MCF 10A (cell line): ENCODE measurements around the gene DOCK8. TPM values are rescaled to one million over a fixed set of nuclear protein-coding genes. Genes with fewer than 3 reads are reported as not detected.

Experiments used
- BruUV-seq: library from RNA; stranded (reverse); fragments of 400-500 nt; replicated peaks from 2 replicates; lab custom pipeline; 2021; lab: Mats Ljungman, UMichigan
- CTCF ChIA-PET: fragments of 300-600 bp; sonication (Branson Sonifier 250); formaldehyde crosslinking; extraction: SDS; loops from one replicate; lab custom pipeline; 2021; ENCODE audit warnings: antibody characterized with exemption, inconsistent platforms; lab: Yijun Ruan, JAX
- POLR2A ChIA-PET: fragments of 300-600, 350-650 bp; sonication (Branson Sonifier 250); formaldehyde crosslinking; extraction: SDS; loops from one replicate; lab custom pipeline; 2020; ENCODE audit warnings: antibody characterized with exemption, inconsistent platforms; lab: Yijun Ruan, JAX
- DNase-seq: peaks from one replicate; pipeline ENCODE4 v3.0.0-alpha.2; 2018; ENCODE audit not compliant: unreplicated experiment
- H3K27ac Mint-ChIP-seq: one replicate; pipeline ENCODE4 v1.8.0; 2022; ENCODE audit warnings: mild to moderate bottlenecking, low read depth, mixed read lengths; ENCODE audit not compliant: unreplicated experiment
- H3K27me3 Mint-ChIP-seq: one replicate; pipeline ENCODE4 v1.8.0; 2022; ENCODE audit warnings: mixed read lengths; ENCODE audit not compliant: insufficient read depth, unreplicated experiment
- H3K36me3 Mint-ChIP-seq: one replicate; pipeline ENCODE4 v1.8.0; 2022; ENCODE audit warnings: mild to moderate bottlenecking, moderate library complexity, mixed read lengths; ENCODE audit not compliant: insufficient read depth, unreplicated experiment
- H3K4me1 Mint-ChIP-seq: one replicate; pipeline ENCODE4 v1.8.0; 2022; ENCODE audit warnings: mixed read lengths; ENCODE audit not compliant: insufficient read depth, unreplicated experiment
- H3K4me3 Mint-ChIP-seq: one replicate; pipeline ENCODE4 v1.8.0; 2022; ENCODE audit warnings: mild to moderate bottlenecking, moderate library complexity, mixed read lengths; ENCODE audit not compliant: unreplicated experiment
- H3K9me3 Mint-ChIP-seq: one replicate; pipeline ENCODE4 v1.8.0; 2022; ENCODE audit warnings: mixed read lengths; ENCODE audit not compliant: unreplicated experiment
- intact Hi-C: fragments of 100-400 bp; cut with micrococcal nuclease; formaldehyde crosslinking; loops from 2 replicates; pipeline ENCODE4 v1.14.1; 2022
- total RNA-seq: library from RNA; stranded (reverse); gene quantifications from 2 replicates; pipeline ENCODE4 v1.2.3, GENCODE V29; 2022
- TF ChIP-seq, protein P1 (sequence below): fragments of 200-600 bp; IDR thresholded peaks from one replicate; pipeline ENCODE4 v1.8.0; 2022; ENCODE audit warnings: antibody characterized with exemption, mild to moderate bottlenecking; ENCODE audit not compliant: unreplicated experiment

DOCK8 gene
- total RNA-seq, 1 experiment from 2014 or later = 5.2 TPM

- Mint-ChIP-seq H3K4me3 (no peak overlapping the region), H3K9me3 (no peaks in the 10 kb centered on the region), H3K27ac (no peak overlapping the region), H3K36me3 (no peaks in the 10 kb centered on the region), H3K4me1 (no peaks in the 10 kb centered on the region), H3K27me3 (peaks cover 15% of the 10 kb centered on the region)
- intact Hi-C loops = no loop called here
- ChIA-PET POLR2A (no interaction called here), CTCF (interaction anchor here (0.6 to 1.0 kb wide), 2 partner anchors 12 to 25 kb away, joined by 3 read pairs; no protein-coding TSS in a partner anchor)
- TF ChIP-seq, protein P1, sequence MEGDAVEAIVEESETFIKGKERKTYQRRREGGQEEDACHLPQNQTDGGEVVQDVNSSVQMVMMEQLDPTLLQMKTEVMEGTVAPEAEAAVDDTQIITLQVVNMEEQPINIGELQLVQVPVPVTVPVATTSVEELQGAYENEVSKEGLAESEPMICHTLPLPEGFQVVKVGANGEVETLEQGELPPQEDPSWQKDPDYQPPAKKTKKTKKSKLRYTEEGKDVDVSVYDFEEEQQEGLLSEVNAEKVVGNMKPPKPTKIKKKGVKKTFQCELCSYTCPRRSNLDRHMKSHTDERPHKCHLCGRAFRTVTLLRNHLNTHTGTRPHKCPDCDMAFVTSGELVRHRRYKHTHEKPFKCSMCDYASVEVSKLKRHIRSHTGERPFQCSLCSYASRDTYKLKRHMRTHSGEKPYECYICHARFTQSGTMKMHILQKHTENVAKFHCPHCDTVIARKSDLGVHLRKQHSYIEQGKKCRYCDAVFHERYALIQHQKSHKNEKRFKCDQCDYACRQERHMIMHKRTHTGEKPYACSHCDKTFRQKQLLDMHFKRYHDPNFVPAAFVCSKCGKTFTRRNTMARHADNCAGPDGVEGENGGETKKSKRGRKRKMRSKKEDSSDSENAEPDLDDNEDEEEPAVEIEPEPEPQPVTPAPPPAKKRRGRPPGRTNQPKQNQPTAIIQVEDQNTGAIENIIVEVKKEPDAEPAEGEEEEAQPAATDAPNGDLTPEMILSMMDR = no peak
- no peak for DNase-seq
- no TSS peak for BruUV-seq
Measured at GRCh38 chr9:374736-375135, 160.1 kb downstream of the DOCK8 start.

- H3K9me3 Mint-ChIP-seq = no peaks in the 10 kb centered on the region
- peaks cover 15% of the 10 kb centered on the region for H3K27me3 Mint-ChIP-seq
- DNase-seq = no peak
- intact Hi-C loops = no loop called here
- H3K4me1 Mint-ChIP-seq = no peaks in the 10 kb centered on the region
- ChIA-PET POLR2A (interaction anchor here (1.3 to 1.4 kb wide), 2 partner anchors 8 to 128 kb away, joined by 3 to 4 read pairs; partner anchors contain the start of gene KANK1), CTCF (interaction anchor here (1.1 kb wide), 1 partner anchor 19 kb away, joined by 4 read pairs; no protein-coding TSS in a partner anchor)
- H3K4me3 Mint-ChIP-seq = no peak overlapping the region
- no peak overlapping the region for H3K27ac Mint-ChIP-seq
- TF ChIP-seq, protein P1 = no peak
- H3K36me3 Mint-ChIP-seq = no peaks in the 10 kb centered on the region
- no TSS peak for BruUV-seq
Measured at GRCh38 chr9:376115-376514, 161.4 kb downstream of the DOCK8 start.

DNA sequence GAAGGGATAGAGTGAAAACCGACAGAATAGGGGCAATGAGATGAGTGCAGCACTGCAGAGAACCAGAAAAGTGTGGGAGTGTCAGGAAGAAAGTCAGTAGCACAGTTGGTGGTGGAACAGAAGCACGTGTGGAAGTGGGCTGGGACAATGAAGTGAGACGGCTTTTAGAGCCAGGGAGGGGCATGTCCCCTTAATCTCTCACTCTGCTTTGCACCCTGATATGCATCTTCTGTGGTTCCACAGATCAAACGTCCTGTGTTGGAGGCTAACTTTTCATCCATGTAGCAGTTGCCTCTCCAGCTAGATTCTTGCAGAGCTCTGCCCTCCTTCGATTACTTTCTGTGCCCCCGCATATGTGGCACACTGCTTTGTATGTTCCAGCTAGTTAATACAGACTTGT lies 163.6 kb downstream of the DOCK8 start:
- BruUV-seq = no TSS peak
- ChIA-PET POLR2A (interaction anchor here (1.2 kb wide), 1 partner anchor 11 kb away, joined by 3 read pairs; no protein-coding TSS in a partner anchor), CTCF (interaction anchor here (0.6 to 1.0 kb wide), 5 partner anchors 8 to 237 kb away, joined by 3 to 8 read pairs (median 3); no protein-coding TSS in a partner anchor)
- no peaks in the 10 kb centered on the region for H3K9me3 Mint-ChIP-seq
- H3K4me1 Mint-ChIP-seq = no peaks in the 10 kb centered on the region
- no peak overlapping the region for H3K27ac Mint-ChIP-seq
- TF ChIP-seq, protein P1 = no peak
- intact Hi-C loops = no loop called here
- no peaks in the 10 kb centered on the region for H3K36me3 Mint-ChIP-seq
- peaks cover 15% of the 10 kb centered on the region for H3K27me3 Mint-ChIP-seq
- H3K4me3 Mint-ChIP-seq = no peak overlapping the region
- no peak for DNase-seq

DNA sequence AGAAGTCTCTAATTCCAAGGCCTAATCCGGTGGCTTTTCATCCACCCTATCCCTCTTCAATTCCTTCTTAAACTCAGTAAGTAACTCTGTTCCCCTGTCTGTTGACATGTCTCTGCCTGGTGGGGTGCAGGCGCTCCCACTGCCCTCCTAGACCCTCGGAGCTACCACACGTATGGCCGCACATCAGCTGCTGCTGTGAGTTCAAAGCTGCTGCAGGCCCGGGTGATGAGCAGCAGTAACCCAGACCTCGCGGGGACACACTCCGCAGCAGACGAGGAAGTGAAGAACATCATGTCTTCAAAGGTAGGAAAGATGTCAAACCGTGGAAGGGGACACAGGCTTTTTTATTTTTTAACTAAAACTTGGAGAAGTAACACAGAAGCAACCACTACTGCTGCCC lies 167.7 kb downstream of the DOCK8 start:
- intact Hi-C loops = no loop called here

More for the DNA sequence above, 167.7 kb downstream of the DOCK8 start:
- Mint-ChIP-seq H3K27ac (no peak overlapping the region), H3K4me1 (no peaks in the 10 kb centered on the region), H3K4me3 (no peak overlapping the region), H3K9me3 (no peaks in the 10 kb centered on the region), H3K36me3 (no peaks in the 10 kb centered on the region), H3K27me3 (peaks cover 15% of the 10 kb centered on the region)
- no TSS peak for BruUV-seq
- ChIA-PET CTCF (interaction anchor here (0.6 to 1.4 kb wide), 7 partner anchors 10 to 623 kb away, joined by 3 to 4 read pairs (median 3); no protein-coding TSS in a partner anchor), POLR2A (interaction anchor here (0.5 to 0.9 kb wide), 2 partner anchors 84 to 448 kb away, joined by 3 to 4 read pairs; no protein-coding TSS in a partner anchor)
- TF ChIP-seq, protein P1 = no peak
- no peak for DNase-seq
